ENCODE data around the gene NUMA1.

- TF ChIP-seq EZH2 (IDR thresholded peaks at IDR 0.05; ENCODE audit: borderline replicate concordance, insufficient read depth, low read length, poor library complexity, severe bottlenecking), result no peak
- no peak for TF ChIP-seq CTCF (IDR thresholded peaks at IDR 0.05; ENCODE audit: poor library complexity, severe bottlenecking)
- no peak for TF ChIP-seq EP300 (conservative IDR thresholded peaks at IDR 0.05; ENCODE audit: poor library complexity, severe bottlenecking)
- TF ChIP-seq POLR2AphosphoS5 (IDR thresholded peaks at IDR 0.05), result no peak
- no peak for TF ChIP-seq TAF1 (IDR thresholded peaks at IDR 0.05; ENCODE audit: low read depth)
- TF ChIP-seq RAD21 (conservative IDR thresholded peaks at IDR 0.05), result no peak
- no peak for TF ChIP-seq SMC3 (conservative IDR thresholded peaks at IDR 0.05; ENCODE audit: poor library complexity)
- TF ChIP-seq REST (IDR thresholded peaks at IDR 0.05; ENCODE audit: borderline replicate concordance), result no peak
- TF ChIP-seq MXI1 (conservative IDR thresholded peaks at IDR 0.05; ENCODE audit: poor library complexity, severe bottlenecking), result no peak
These were observed 67.2 kb downstream of the NUMA1 start for GRCh38 chr11:72012897-72013721.
